AG04450 (cell line): Measurements from ENCODE around the gene ZFP36. TPM values are rescaled to one million over a fixed set of nuclear protein-coding genes. Genes with fewer than 3 reads are reported as not detected.

ENCODE experiments used
- CTCF ChIA-PET: fragments of 300-600, 350-600 bp; formaldehyde crosslinking; extraction: SDS; loops from one replicate; lab custom pipeline; 2022; ENCODE audit warnings: antibody characterized with exemption, inconsistent platforms; lab: Charles Lee
- POLR2A ChIA-PET: fragments of 350-600 bp; formaldehyde crosslinking; extraction: SDS; loops from one replicate; lab custom pipeline; 2021; ENCODE audit warnings: antibody characterized with exemption, inconsistent platforms; lab: Yijun Ruan, JAX
- DNase-seq: peaks from one replicate; pipeline ENCODE4 v3.0.0-alpha.2; 2011; ENCODE audit warnings: low read depth, low spot score
- H3K27ac ChIP-seq: one replicate; pipeline ENCODE4 v1.5.1; 2012; ENCODE audit warnings: low read depth, low read length, control low read depth
- H3K27me3 ChIP-seq: one replicate; pipeline ENCODE4 v1.6.0; 2012; ENCODE audit warnings: low read length; ENCODE audit not compliant: control insufficient read depth, insufficient read depth
- H3K4me3 ChIP-seq: 2 replicates; pipeline ENCODE4 v1.5.1; 2011; ENCODE audit warnings: mild to moderate bottlenecking, low read depth, low read length, control low read depth
- H3K9me3 ChIP-seq: 2 replicates; pipeline ENCODE4 v1.5.1; 2012; ENCODE audit warnings: low read length; ENCODE audit not compliant: control insufficient read depth, insufficient read depth
- polyA plus RNA-seq: library from polyadenylated mRNA; depleted of rRNA; stranded (reverse); fragments of >200 nt; gene quantifications from 2 replicates; pipeline ENCODE4 v1.2.3, GENCODE V29; 2011
- TF ChIP-seq, protein P1 (sequence below): IDR thresholded peaks from 2 replicates; pipeline ENCODE4 v1.5.1; 2011; ENCODE audit warnings: low read depth, low read length, control low read depth, inconsistent platforms

ZFP36 gene
- polyA plus RNA-seq, 1 experiment, result 4.1 TPM

DNA sequence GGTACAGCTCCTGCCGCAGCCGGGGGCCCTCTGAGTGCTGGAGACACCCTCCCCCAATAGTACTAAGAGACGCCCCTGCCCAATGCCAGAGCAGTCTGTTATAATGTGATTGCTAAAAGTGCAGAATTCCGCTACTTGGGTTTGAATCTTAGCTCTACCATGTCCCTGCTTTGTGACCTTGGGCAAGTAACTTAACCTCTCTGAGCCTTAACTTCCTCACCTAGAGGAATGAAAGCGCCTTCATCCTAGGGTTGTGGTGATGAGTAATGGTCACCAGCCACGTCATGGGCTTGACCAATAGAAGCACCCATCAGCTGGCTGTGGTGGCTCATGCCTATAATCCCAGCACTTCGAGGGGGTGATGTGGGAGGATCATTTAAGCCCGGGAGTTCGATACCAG, 12.4 kb downstream of the ZFP36 start:
- Histone ChIP-seq H3K27me3 (no peaks in the 10 kb centered on the region), H3K9me3 (no peaks in the 10 kb centered on the region; the same call in 1 of the 2 replicates), H3K4me3 (no peak overlapping the region), H3K27ac (no peak overlapping the region)
- DNase-seq, result no peak
- ChIA-PET CTCF (interaction anchor here (0.8 to 1.2 kb wide), 2 partner anchors 17 to 22 kb away, joined by 3 read pairs; partner anchors contain the start of gene RPS16), POLR2A (interaction anchor here (0.6 to 2.3 kb wide), 3 partner anchors 10 to 20 kb away, joined by 3 to 12 read pairs (median 5); partner anchors contain the start of gene RPS16)
- TF ChIP-seq, protein P1, sequence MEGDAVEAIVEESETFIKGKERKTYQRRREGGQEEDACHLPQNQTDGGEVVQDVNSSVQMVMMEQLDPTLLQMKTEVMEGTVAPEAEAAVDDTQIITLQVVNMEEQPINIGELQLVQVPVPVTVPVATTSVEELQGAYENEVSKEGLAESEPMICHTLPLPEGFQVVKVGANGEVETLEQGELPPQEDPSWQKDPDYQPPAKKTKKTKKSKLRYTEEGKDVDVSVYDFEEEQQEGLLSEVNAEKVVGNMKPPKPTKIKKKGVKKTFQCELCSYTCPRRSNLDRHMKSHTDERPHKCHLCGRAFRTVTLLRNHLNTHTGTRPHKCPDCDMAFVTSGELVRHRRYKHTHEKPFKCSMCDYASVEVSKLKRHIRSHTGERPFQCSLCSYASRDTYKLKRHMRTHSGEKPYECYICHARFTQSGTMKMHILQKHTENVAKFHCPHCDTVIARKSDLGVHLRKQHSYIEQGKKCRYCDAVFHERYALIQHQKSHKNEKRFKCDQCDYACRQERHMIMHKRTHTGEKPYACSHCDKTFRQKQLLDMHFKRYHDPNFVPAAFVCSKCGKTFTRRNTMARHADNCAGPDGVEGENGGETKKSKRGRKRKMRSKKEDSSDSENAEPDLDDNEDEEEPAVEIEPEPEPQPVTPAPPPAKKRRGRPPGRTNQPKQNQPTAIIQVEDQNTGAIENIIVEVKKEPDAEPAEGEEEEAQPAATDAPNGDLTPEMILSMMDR, result no peak

DNA sequence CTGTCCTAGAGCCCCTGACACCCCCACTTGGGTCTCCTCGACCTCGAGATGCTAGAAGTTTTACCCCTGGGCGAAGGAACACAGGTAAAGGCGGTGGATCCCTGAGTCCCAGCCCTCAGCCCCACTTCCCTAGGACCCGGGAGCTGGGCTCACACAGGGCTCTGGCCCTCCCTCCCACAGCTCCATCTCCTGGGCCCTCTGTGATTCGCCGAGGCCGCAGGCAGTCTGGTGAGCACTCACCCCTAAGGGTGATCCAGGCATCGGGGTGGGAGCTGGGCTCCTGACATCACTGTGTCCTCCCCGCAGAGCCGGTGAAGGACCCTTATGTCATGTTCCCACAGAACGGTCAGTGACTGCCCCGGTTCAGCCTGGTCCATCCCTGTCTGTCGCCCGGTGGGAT, 14.1 kb downstream of the ZFP36 start:
- Histone ChIP-seq H3K27ac (no peak overlapping the region), H3K9me3 (no peaks in the 10 kb centered on the region; the same call in 1 of the 2 replicates), H3K4me3 (no peak overlapping the region), H3K27me3 (no peaks in the 10 kb centered on the region)
- no peak for DNase-seq
- ChIA-PET CTCF (interaction anchor here (1.2 kb wide), 1 partner anchor 23 kb away, joined by 3 read pairs; no protein-coding TSS in a partner anchor), POLR2A (interaction anchor here (1.0 to 1.3 kb wide), 2 partner anchors 15 to 30 kb away, joined by 4 read pairs; partner anchors contain the start of genes MED29, PAF1 and RPS16)
- TF ChIP-seq, protein P1, result no peak

DNA sequence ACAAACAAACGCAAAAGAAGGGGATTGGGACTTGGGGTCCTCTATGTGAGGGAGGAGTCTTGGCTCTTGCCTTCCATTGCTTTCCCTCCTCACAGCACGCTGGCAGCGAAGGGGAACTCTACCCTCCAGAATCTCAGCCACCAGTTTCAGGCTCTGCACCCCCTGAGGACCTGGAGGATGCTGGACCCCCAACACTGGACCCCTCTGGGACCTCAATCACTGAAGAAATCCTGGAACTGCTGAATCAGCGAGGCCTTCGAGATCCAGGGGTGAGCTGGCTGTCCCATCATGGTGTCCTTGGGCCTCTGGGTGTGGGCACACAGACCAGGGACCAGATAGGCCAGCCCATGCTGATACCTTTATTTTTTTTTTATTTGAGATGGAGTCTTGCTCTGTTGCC, 15.4 kb downstream of the ZFP36 start:
- no peak overlapping the region for H3K27ac ChIP-seq
- no peak for DNase-seq
- TF ChIP-seq, protein P1, result no peak
- H3K4me3 ChIP-seq, result no peak overlapping the region
- no peaks in the 10 kb centered on the region for H3K27me3 ChIP-seq
- no peaks in the 10 kb centered on the region; the same call in 1 of the 2 replicates for H3K9me3 ChIP-seq
- ChIA-PET CTCF (interaction anchor here (0.8 kb wide), 1 partner anchor 24 kb away, joined by 4 read pairs; no protein-coding TSS in a partner anchor), POLR2A (interaction anchor here (1.3 kb wide), 2 partner anchors 8 to 14 kb away, joined by 3 to 4 read pairs; partner anchors contain the start of gene RPS16)

DNA sequence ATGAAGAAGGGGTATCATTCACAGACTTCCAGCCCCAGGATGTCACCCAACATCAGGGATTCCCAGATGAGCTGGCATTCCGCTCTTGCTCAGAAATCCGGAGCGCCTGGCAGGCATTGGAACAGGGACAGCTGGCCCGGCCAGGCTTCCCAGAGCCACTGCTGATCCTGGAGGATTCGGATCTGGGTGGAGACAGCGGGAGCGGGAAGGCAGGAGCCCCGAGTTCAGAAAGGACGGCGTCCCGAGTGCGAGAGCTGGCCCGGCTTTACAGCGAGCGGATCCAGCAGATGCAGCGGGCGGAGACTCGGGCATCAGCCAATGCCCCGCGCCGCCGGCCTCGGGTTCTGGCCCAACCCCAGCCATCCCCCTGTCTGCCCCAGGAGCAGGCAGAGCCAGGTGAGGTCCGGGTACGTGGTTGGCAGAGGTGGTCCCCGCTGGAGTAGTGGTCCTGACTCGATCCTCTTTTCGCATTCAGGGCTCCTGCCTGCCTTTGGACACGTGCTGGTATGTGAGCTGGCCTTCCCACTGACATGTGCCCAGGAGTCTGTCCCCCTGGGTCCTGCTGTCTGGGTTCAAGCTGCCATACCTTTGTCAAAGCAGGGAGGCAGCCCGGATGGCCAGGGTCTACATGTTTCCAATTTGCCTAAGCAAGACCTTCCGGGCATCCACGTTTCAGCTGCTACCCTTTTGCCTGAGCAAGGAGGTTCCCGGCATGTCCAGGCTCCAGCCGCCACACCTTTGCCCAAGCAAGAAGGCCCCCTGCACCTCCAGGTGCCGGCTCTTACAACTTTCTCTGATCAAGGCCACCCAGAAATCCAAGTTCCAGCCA, 16.8 kb downstream of the ZFP36 start:
- H3K9me3 ChIP-seq, result no peaks in the 10 kb centered on the region; the same call in 1 of the 2 replicates
- ChIA-PET POLR2A (interaction anchor here (1.2 to 4.9 kb wide), 2 partner anchors 12 to 17 kb away, joined by 3 to 43 read pairs; partner anchors contain the start of genes RPS16 and ZFP36), CTCF (no interaction called here)
- no peak overlapping the region for H3K4me3 ChIP-seq
- DNase-seq, result no peak
- no peaks in the 10 kb centered on the region for H3K27me3 ChIP-seq
- no peak overlapping the region for H3K27ac ChIP-seq
- TF ChIP-seq, protein P1, result no peak
